ENCODE data around the gene LCE3D.

The LCE3D gene, protein sequence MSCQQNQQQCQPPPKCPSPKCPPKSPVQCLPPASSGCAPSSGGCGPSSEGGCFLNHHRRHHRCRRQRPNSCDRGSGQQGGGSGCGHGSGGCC

DNA sequence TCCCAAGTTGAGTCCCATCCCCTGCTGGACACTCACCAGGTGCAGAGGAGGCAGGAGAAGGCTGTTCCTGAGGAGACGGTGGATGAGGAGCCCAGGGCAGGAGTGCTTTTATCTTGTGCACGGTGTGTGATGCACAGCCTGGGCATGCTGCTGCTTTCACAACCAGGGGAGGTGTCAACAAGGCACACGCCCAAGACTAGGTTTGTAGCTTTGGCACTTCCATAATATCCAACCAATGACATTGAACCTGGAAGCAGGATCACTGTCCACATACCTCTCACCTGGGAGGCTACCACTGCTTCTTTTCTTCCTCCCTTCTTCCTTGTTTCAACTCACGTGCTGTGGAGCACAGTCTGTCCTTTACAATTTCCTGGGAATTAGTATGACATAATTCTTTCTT is at the start of gene LCE3D:
Gene LCE3D, minus strand, starts transcription at position 84 of the 400 bp plus-strand sequence. CDS start 580 bp downstream, outside the sequence.
- H4K20me1 ChIP-seq (ENCODE audit: insufficient read depth, low read length) = no peaks in the 10 kb centered on the region
- no peak for ATAC-seq (ENCODE audit: insufficient read depth, low read depth)
- no peak within 1 kb of the TSS for H3K4me2 ChIP-seq (ENCODE audit: insufficient read depth, low read length)
- no peak within 1 kb of the TSS for H2AFZ ChIP-seq (ENCODE audit: low read depth, low read length)
- no peak within 1 kb of the TSS for H3K27ac ChIP-seq (ENCODE audit: low read length)
- DNase-seq = no peak
- TF ChIP-seq EZH2 (IDR thresholded peaks at IDR 0.05; ENCODE audit: borderline replicate concordance, low read depth, low read length, severe bottlenecking) = no peak
- TF ChIP-seq, protein P1, sequence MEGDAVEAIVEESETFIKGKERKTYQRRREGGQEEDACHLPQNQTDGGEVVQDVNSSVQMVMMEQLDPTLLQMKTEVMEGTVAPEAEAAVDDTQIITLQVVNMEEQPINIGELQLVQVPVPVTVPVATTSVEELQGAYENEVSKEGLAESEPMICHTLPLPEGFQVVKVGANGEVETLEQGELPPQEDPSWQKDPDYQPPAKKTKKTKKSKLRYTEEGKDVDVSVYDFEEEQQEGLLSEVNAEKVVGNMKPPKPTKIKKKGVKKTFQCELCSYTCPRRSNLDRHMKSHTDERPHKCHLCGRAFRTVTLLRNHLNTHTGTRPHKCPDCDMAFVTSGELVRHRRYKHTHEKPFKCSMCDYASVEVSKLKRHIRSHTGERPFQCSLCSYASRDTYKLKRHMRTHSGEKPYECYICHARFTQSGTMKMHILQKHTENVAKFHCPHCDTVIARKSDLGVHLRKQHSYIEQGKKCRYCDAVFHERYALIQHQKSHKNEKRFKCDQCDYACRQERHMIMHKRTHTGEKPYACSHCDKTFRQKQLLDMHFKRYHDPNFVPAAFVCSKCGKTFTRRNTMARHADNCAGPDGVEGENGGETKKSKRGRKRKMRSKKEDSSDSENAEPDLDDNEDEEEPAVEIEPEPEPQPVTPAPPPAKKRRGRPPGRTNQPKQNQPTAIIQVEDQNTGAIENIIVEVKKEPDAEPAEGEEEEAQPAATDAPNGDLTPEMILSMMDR (IDR thresholded peaks at IDR 0.05; ENCODE audit: borderline replicate concordance, extremely low read depth, low read length, poor library complexity, severe bottlenecking) = no peak
- no peaks in the 10 kb centered on the region for H3K4me1 ChIP-seq (ENCODE audit: insufficient read depth, low read length)
- no peaks in the 10 kb centered on the region for H3K79me2 ChIP-seq (ENCODE audit: insufficient read depth, low read length)
- peaks cover 9% of the 10 kb centered on the region for H3K27me3 ChIP-seq (ENCODE audit: insufficient read depth, low read length, poor library complexity)
- no peaks in the 10 kb centered on the region for H3K9me3 ChIP-seq (ENCODE audit: insufficient read depth, low read length, severe bottlenecking)
- no peaks in the 10 kb centered on the region for H3K36me3 ChIP-seq (ENCODE audit: insufficient read depth, low read length)
- H3K9ac ChIP-seq (ENCODE audit: low read depth, low read length) = no peak within 1 kb of the TSS
- no peak within 1 kb of the TSS for H3K4me3 ChIP-seq (ENCODE audit: low read depth in 1 of 2, low read length in 2 of 2)

DNA sequence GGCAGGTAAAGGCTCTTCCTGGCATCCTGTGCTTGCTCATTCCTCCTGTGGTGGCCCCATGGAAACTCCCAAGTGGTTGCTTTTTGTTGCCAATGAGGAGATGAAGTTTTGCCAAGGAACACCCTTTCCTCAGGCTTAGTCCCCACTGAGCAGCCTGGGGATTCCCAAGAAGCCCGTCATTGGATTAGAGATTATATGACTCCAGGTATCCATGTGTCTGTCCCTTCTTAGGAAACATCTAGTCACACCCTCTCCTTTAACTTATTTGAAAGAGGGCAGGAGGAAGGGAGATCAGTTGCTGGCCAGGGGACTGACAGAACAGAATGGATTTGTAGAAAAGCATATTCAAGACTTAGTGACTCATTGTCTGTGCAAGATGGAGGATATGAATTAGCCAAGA is 46.4 kb upstream of the LCE3D start:
- TF ChIP-seq, protein P1 (IDR thresholded peaks at IDR 0.05; ENCODE audit: borderline replicate concordance, extremely low read depth, low read length, poor library complexity, severe bottlenecking) = no peak
- no peak for TF ChIP-seq EZH2 (IDR thresholded peaks at IDR 0.05; ENCODE audit: borderline replicate concordance, low read depth, low read length, severe bottlenecking)
- Histone ChIP-seq H3K27ac (ENCODE audit: low read length) (no peak overlapping the region), H3K27me3 (ENCODE audit: insufficient read depth, low read length, poor library complexity) (peaks cover 4% of the 10 kb centered on the region), H3K9ac (ENCODE audit: low read depth, low read length) (no peak overlapping the region), H3K4me2 (ENCODE audit: insufficient read depth, low read length) (no peak overlapping the region), H3K79me2 (ENCODE audit: insufficient read depth, low read length) (no peaks in the 10 kb centered on the region), H4K20me1 (ENCODE audit: insufficient read depth, low read length) (no peaks in the 10 kb centered on the region), H3K4me3 (ENCODE audit: low read depth in 1 of 2, low read length in 2 of 2) (no peak overlapping the region), H3K9me3 (ENCODE audit: insufficient read depth, low read length, severe bottlenecking) (no peaks in the 10 kb centered on the region), H3K4me1 (ENCODE audit: insufficient read depth, low read length) (0 out of 2 replicates have a peak, but pooled peaks cover 4% of the 10 kb centered on the region), H2AFZ (ENCODE audit: low read depth, low read length) (no peak overlapping the region), H3K36me3 (ENCODE audit: insufficient read depth, low read length) (no peaks in the 10 kb centered on the region)
- ATAC-seq (ENCODE audit: insufficient read depth, low read depth) (no peak), DNase-seq (no peak)

DNA sequence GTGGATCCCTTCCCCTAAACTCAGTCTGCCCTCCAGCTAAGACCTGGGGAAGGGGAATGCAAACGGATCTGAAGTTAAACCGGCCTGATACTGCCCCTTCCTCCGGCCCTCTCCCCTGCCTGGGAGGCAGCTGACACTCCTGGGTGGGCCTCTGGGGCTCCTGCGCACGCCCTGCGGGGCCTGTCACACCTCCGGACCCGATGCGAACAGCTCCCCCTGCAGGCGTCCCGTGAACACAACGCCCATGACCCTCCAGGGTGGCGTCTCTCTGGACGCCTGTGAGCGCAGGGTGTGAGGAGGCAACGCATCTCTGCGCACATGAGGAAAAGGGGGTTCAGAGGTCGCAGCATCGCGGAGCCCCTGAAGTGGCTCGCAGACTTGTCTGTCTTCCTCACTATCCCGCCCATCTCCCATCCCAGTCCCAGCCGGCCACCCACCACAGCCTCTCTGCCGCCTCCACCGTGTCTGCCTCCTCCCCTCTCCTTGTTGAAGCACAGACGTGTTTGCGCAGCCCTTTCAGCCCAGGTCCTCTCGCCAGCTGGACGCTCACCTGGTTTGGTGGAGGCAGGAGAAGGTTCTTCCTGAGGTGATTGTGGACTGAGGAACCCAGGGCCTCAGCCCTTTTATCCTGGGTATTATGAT is 43.0 kb upstream of the LCE3D start:
- peak; percentile 35; the same call in 2 of the 3 replicates for ATAC-seq (ENCODE audit: insufficient read depth, low read depth)
- TF ChIP-seq, protein P1 (IDR thresholded peaks at IDR 0.05; ENCODE audit: borderline replicate concordance, extremely low read depth, low read length, poor library complexity, severe bottlenecking) = peak; percentile 50
- no peak for TF ChIP-seq EZH2 (IDR thresholded peaks at IDR 0.05; ENCODE audit: borderline replicate concordance, low read depth, low read length, severe bottlenecking)
- Histone ChIP-seq H3K4me3 (ENCODE audit: low read depth in 1 of 2, low read length in 2 of 2) (no peak overlapping the region), H3K9me3 (ENCODE audit: insufficient read depth, low read length, severe bottlenecking) (peaks cover 14% of the 10 kb centered on the region), H3K27me3 (ENCODE audit: insufficient read depth, low read length, poor library complexity) (peaks cover 4% of the 10 kb centered on the region), H2AFZ (ENCODE audit: low read depth, low read length) (no peak overlapping the region), H3K4me1 (ENCODE audit: insufficient read depth, low read length) (0 out of 2 replicates have a peak, but pooled peaks cover 4% of the 10 kb centered on the region), H3K4me2 (ENCODE audit: insufficient read depth, low read length) (no peak overlapping the region), H3K9ac (ENCODE audit: low read depth, low read length) (no peak overlapping the region), H4K20me1 (ENCODE audit: insufficient read depth, low read length) (no peaks in the 10 kb centered on the region), H3K79me2 (ENCODE audit: insufficient read depth, low read length) (no peaks in the 10 kb centered on the region), H3K27ac (ENCODE audit: low read length) (no peak overlapping the region), H3K36me3 (ENCODE audit: insufficient read depth, low read length) (no peaks in the 10 kb centered on the region)
- no peak for DNase-seq

Measured in DND-41 (cell line).